ENCODE results near the gene COL5A1. TPM values are rescaled to one million over a fixed set of nuclear protein-coding genes. Genes with fewer than 3 reads are reported as not detected.
"Not testable (repeated sequence)": the region's sequence is repeated elsewhere in the genome, so short reads cannot be mapped to it uniquely, and the experiment has no call there.

Gene COL5A1
- total RNA-seq, 4 donors from 2014 or later: 1.6 to 2.8 (median 2.3) TPM

- in situ Hi-C loops (cut with MboI; ENCODE audit: low sequenced_read_pairs in 4 of 4) (no loop called here), intact Hi-C loops (cut with DNase I; ENCODE audit: low total_unique reads) (no loop called here)
- H3K9me3 ChIP-seq: no peaks in the 10 kb centered on the region
- H3K36me3 ChIP-seq: no peaks in the 10 kb centered on the region
- no peak overlapping the region for H3K4me3 ChIP-seq
- H3K27ac ChIP-seq: no peak overlapping the region
- H3K27me3 ChIP-seq: no peaks in the 10 kb centered on the region
- no peaks in the 10 kb centered on the region for H3K4me1 ChIP-seq
- DNase-seq (no peak), ATAC-seq (no peak)
- no peak for TF ChIP-seq CTCF (IDR thresholded peaks at IDR 0.05 in 4 of 5, conservative IDR thresholded peaks at IDR 0.05 in 1 of 5)
- no peak for TF ChIP-seq POLR2A (IDR thresholded peaks at IDR 0.05)
Observed at GRCh38 chr9:134684375-134684723, 42.7 kb downstream of the COL5A1 start.

GRCh38 chr9:134684941-134685340 is 43.3 kb downstream of the COL5A1 start:
- H3K4me3 ChIP-seq; in situ Hi-C loops (cut with MboI; ENCODE audit: low sequenced_read_pairs in 4 of 4); intact Hi-C loops (cut with DNase I; ENCODE audit: low total_unique reads); H3K27ac ChIP-seq; H3K4me1 ChIP-seq; ATAC-seq; H3K36me3 ChIP-seq; DNase-seq; H3K9me3 ChIP-seq; H3K27me3 ChIP-seq: not testable (repeated sequence)

GRCh38 chr9:134685784-134686183 is 44.2 kb downstream of the COL5A1 start:
- no peaks in the 10 kb centered on the region for H3K4me1 ChIP-seq
- DNase-seq (no peak), ATAC-seq (no peak)
- no peak overlapping the region for H3K4me3 ChIP-seq
- TF ChIP-seq CTCF (IDR thresholded peaks at IDR 0.05 in 4 of 5, conservative IDR thresholded peaks at IDR 0.05 in 1 of 5) (no peak), POLR2A (IDR thresholded peaks at IDR 0.05) (no peak)
- intact Hi-C loops (cut with DNase I; ENCODE audit: low total_unique reads): no loop called here
- no peaks in the 10 kb centered on the region for H3K27me3 ChIP-seq
- in situ Hi-C loops (cut with MboI; ENCODE audit: low sequenced_read_pairs in 4 of 4): no loop called here
- H3K9me3 ChIP-seq: no peaks in the 10 kb centered on the region
- no peaks in the 10 kb centered on the region for H3K36me3 ChIP-seq
- H3K27ac ChIP-seq: no peak overlapping the region

GRCh38 chr9:134686896-134687295 is 45.3 kb downstream of the COL5A1 start:
- in situ Hi-C loops (cut with MboI; ENCODE audit: low sequenced_read_pairs in 4 of 4) (no loop called here), intact Hi-C loops (cut with DNase I; ENCODE audit: low total_unique reads) (no loop called here)
- no peak for DNase-seq

GRCh38 chr9:134687556-134687955 is 46.0 kb downstream of the COL5A1 start:
- H3K9me3 ChIP-seq: no peaks in the 10 kb centered on the region
- no peaks in the 10 kb centered on the region for H3K36me3 ChIP-seq
- ATAC-seq: no peak
- TF ChIP-seq CTCF (IDR thresholded peaks at IDR 0.05 in 4 of 5, conservative IDR thresholded peaks at IDR 0.05 in 1 of 5): no peak
- TF ChIP-seq POLR2A (IDR thresholded peaks at IDR 0.05): no peak
- intact Hi-C loops (cut with DNase I; ENCODE audit: low total_unique reads): no loop called here
- in situ Hi-C loops (cut with MboI; ENCODE audit: low sequenced_read_pairs in 4 of 4): no loop called here
- DNase-seq: no peak
- H3K4me1 ChIP-seq: no peaks in the 10 kb centered on the region
- H3K4me3 ChIP-seq: no peak overlapping the region
- no peak overlapping the region for H3K27ac ChIP-seq
- H3K27me3 ChIP-seq: no peaks in the 10 kb centered on the region

More at GRCh38 chr9:134686896-134687295, 45.3 kb downstream of the COL5A1 start:
- Histone ChIP-seq H3K9me3 (no peaks in the 10 kb centered on the region), H3K4me1 (no peaks in the 10 kb centered on the region), H3K36me3 (no peaks in the 10 kb centered on the region), H3K4me3 (no peak overlapping the region), H3K27ac (no peak overlapping the region), H3K27me3 (no peaks in the 10 kb centered on the region)
- no peak for ATAC-seq
- TF ChIP-seq POLR2A (IDR thresholded peaks at IDR 0.05): no peak
- no peak for TF ChIP-seq CTCF (IDR thresholded peaks at IDR 0.05 in 4 of 5, conservative IDR thresholded peaks at IDR 0.05 in 1 of 5)
